ENCODE measurements around the gene BORA. TPM values are rescaled to one million over a fixed set of nuclear protein-coding genes. Genes with fewer than 3 reads are reported as not detected.

BORA gene
- total and polyA plus RNA-seq, 2 of the 13 experiments (the other 11 are each of a cell fraction or from before 2014, with no cell fraction given): 4.0 to 17.4 TPM

GRCh38 chr13:72792640-72793039 lies 64.9 kb downstream of the BORA start (continued):
- TF ChIP-seq ZNF646 (CRISPR knock-in tag; IDR thresholded peaks at IDR 0.05) (no peak), SATB2 (CRISPR knock-in tag; IDR thresholded peaks at IDR 0.05) (no peak), SP4 (CRISPR knock-in tag; IDR thresholded peaks at IDR 0.05) (no peak), IKZF5 (CRISPR knock-in tag; IDR thresholded peaks at IDR 0.05) (no peak), CSRNP1 (CRISPR knock-in tag; IDR thresholded peaks at IDR 0.05) (no peak), CSRNP2 (CRISPR knock-in tag; conservative IDR thresholded peaks at IDR 0.05; ENCODE audit: low read depth) (no peak), ZNF263 (CRISPR knock-in tag; IDR thresholded peaks at IDR 0.05) (no peak), CENPBD1 (CRISPR knock-in tag; IDR thresholded peaks at IDR 0.05; ENCODE audit: borderline replicate concordance, low read depth) (no peak), CC2D1A (CRISPR knock-in tag; IDR thresholded peaks at IDR 0.05) (no peak), AGO1 (IDR thresholded peaks at IDR 0.05; ENCODE audit: low read depth, low read length, poor library complexity, severe bottlenecking) (no peak), ZNF34 (CRISPR knock-in tag; IDR thresholded peaks at IDR 0.05; ENCODE audit: borderline replicate concordance) (no peak), THAP9 (CRISPR knock-in tag; IDR thresholded peaks at IDR 0.05; ENCODE audit: borderline replicate concordance) (no peak), SP140L (CRISPR knock-in tag; IDR thresholded peaks at IDR 0.05; ENCODE audit: borderline replicate concordance) (no peak), ISL2 (CRISPR knock-in tag; IDR thresholded peaks at IDR 0.05) (no peak)
